Fibroblast of the aortic adventitia (primary cell): ENCODE measurements around the gene GMDS. TPM values are rescaled to one million over a fixed set of nuclear protein-coding genes. Genes with fewer than 3 reads are reported as not detected.

Source experiments
- DNase-seq: peaks from one replicate; pipeline ENCODE4 v3.0.0-alpha.2; 2010; ENCODE audit warnings: low read depth
- H3K4me3 ChIP-seq: 2 replicates; pipeline ENCODE4 v1.5.1; 2011; ENCODE audit warnings: low read depth, mild to moderate bottlenecking, control low read depth, low read length, moderate library complexity
- total RNA-seq: library from RNA; depleted of rRNA; stranded (reverse); fragments of >200 nt; gene quantifications from 2 replicates; pipeline ENCODE4 v1.2.3, GENCODE V29; 2012; ENCODE audit warnings: low replicate concordance
- TF ChIP-seq, protein P1 (sequence below): IDR thresholded peaks from 2 replicates; pipeline ENCODE4 v1.5.1; 2011; ENCODE audit warnings: mild to moderate bottlenecking, low read length, control low read depth, inconsistent platforms; ENCODE audit not compliant: insufficient read depth

GMDS gene
- total RNA-seq, 1 donor, result 15.9 TPM

DNA sequence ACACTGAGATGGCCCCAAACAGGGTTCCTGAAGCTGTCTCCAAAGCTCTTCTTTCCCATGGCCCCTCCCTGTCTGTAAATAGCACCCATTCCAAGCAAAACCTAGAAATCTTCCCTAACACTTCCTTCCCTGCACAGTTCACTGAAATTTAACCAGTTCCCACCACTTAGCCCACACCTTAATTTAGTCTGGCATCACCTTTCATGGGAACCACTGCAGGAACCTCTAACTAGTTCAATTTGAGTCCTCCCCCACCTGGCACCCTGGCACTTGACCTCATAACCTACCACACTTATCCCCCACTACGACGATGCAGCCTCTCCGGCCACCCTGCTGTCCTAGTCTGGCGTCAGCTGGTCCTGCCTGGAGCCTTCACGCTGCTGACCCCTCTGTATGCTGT is 278.7 kb downstream of the GMDS start:
- TF ChIP-seq, protein P1, sequence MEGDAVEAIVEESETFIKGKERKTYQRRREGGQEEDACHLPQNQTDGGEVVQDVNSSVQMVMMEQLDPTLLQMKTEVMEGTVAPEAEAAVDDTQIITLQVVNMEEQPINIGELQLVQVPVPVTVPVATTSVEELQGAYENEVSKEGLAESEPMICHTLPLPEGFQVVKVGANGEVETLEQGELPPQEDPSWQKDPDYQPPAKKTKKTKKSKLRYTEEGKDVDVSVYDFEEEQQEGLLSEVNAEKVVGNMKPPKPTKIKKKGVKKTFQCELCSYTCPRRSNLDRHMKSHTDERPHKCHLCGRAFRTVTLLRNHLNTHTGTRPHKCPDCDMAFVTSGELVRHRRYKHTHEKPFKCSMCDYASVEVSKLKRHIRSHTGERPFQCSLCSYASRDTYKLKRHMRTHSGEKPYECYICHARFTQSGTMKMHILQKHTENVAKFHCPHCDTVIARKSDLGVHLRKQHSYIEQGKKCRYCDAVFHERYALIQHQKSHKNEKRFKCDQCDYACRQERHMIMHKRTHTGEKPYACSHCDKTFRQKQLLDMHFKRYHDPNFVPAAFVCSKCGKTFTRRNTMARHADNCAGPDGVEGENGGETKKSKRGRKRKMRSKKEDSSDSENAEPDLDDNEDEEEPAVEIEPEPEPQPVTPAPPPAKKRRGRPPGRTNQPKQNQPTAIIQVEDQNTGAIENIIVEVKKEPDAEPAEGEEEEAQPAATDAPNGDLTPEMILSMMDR, result no peak
- H3K4me3 ChIP-seq, result no peak overlapping the region
- no peak for DNase-seq

- TF ChIP-seq, protein P1, result no peak
These were observed 279.7 kb downstream of the GMDS start for GRCh38 chr6:1965596-1966224.

DNA sequence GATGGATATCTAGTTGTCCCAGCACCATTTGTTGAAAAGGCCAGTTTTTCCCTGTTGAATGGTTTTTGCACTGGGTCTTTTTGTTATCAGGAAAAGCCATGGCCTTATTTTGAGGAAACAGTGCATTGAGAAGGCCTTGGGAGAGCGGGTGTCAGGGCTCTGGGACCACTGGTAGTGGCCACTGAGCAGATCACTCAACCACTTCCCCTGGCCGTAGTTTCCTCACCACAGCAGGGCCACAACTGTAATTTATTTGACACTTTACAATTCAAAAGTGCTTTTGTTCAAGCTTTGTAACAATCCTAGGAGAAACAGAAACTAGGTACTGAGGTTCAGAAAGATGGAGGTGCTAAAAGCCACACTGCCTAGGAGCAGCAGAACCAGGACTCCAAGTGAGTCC is 281.8 kb downstream of the GMDS start:
- TF ChIP-seq, protein P1, result no peak

More at GRCh38 chr6:1965596-1966224, 279.7 kb downstream of the GMDS start:
- DNase-seq, result no peak
- H3K4me3 ChIP-seq, result no peak overlapping the region

GRCh38 chr6:1962201-1962600 is 283.2 kb downstream of the GMDS start:
- no peak for DNase-seq
- H3K4me3 ChIP-seq, result no peak overlapping the region
- TF ChIP-seq, protein P1, result no peak

More for the DNA sequence above, 281.8 kb downstream of the GMDS start:
- no peak for DNase-seq
- no peak overlapping the region for H3K4me3 ChIP-seq

GRCh38 chr6:1960486-1961142 is 284.8 kb downstream of the GMDS start:
- H3K4me3 ChIP-seq, result no peak overlapping the region
- TF ChIP-seq, protein P1, result no peak
- DNase-seq, result no peak

DNA sequence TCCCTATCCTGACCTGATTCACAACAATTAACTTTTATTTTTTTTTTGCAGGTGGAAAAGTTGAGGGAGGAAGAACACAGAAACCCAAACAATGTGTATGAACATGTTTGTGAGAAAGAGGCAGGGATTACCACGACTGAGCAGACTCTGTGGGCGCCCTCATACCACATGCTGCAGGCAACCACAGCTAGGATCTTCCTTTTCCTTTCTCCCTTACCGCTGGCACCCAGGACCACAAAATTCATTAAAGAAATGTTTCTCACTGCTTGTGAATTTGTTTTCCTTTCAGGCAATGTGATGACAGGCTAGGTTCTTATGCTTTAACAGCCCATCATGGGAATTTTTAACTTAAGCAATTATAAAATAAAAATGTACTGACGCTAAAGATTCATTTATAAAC is 287.1 kb downstream of the GMDS start:
- H3K4me3 ChIP-seq, result no peak overlapping the region

More for the DNA sequence above, 287.1 kb downstream of the GMDS start:
- no peak for DNase-seq
- TF ChIP-seq, protein P1, result no peak
